K562 (cell line): ENCODE measurements around the gene NREP.

Experiments
- CEBPB ChIP-seq: fragments of 450-650 bp; IDR thresholded peaks from 2 replicates; pipeline ENCODE4 v1.6.1; 2016; ENCODE audit warnings: missing genetic modification characterization, missing compliant biosample characterization
- CTBP1 ChIP-seq: fragments of 450-650 bp; IDR thresholded peaks from 2 replicates; pipeline ENCODE4 v1.6.1; 2016; ENCODE audit warnings: borderline replicate concordance
- IFI16 ChIP-seq: fragments of 250-450 bp; sonication (Bioruptor Pico); IDR thresholded peaks from 2 replicates; pipeline ENCODE4 v2.1.2; 2022; ENCODE audit warnings: mild to moderate bottlenecking, inconsistent platforms
- JUND ChIP-seq, 2 experiments: IDR thresholded peaks; 2 replicates in 1 of 2; 3 replicates in 1 of 2; pipeline ENCODE4 v1.6.1; 2011; ENCODE audit warnings: borderline replicate concordance in 2 of 2, low read depth in 2 of 2, low read length in 2 of 2, improper control_type of control experiment in 1 of 2, missing biosample characterization in 1 of 2, missing genetic modification characterization in 1 of 2, missing genetic modification reagents in 1 of 2
- NFRKB ChIP-seq: fragments of 450-650 bp; IDR thresholded peaks from 2 replicates; pipeline ENCODE4 v1.6.1; 2016; ENCODE audit warnings: low read depth
- POLR2AphosphoS5 ChIP-seq: IDR thresholded peaks from 2 replicates; pipeline ENCODE4 v1.6.1; 2011; ENCODE audit warnings: mild to moderate bottlenecking, low read depth, low read length, moderate library complexity; ENCODE audit not compliant: control insufficient read depth, insufficient read depth
- POLR2B ChIP-seq: fragments of 450-650 bp; IDR thresholded peaks from 2 replicates; pipeline ENCODE4 v1.6.1; 2018; ENCODE audit warnings: low read depth; ENCODE audit not compliant: partially characterized antibody
- RAD21 ChIP-seq, 2 experiments: fragments of 250-450 bp in 1 of 2; fragments of 450-650 bp in 1 of 2; sonication (Bioruptor Pico) in 1 of 2; formaldehyde crosslinking in 1 of 2; IDR thresholded peaks in 1 of 2; conservative IDR thresholded peaks in 1 of 2; 2 replicates each; pipeline versions ENCODE4 v1.4.0 to v1.8.0; 2020 to 2022; ENCODE audit warnings: mild to moderate bottlenecking in 2 of 2, moderate library complexity in 1 of 2
- RFX1 ChIP-seq: fragments of 450-650 bp; IDR thresholded peaks from 2 replicates; pipeline ENCODE4 v1.6.1; 2016; ENCODE audit warnings: mild to moderate bottlenecking, moderate library complexity
- SP1 ChIP-seq: sonication (generic); formaldehyde crosslinking; IDR thresholded peaks from 2 replicates; pipeline ENCODE4 v1.8.1; 2022; ENCODE audit warnings: mild to moderate bottlenecking, missing genetic modification reagents
- SPI1 ChIP-seq: IDR thresholded peaks from 2 replicates; pipeline ENCODE4 v1.6.1; 2011; ENCODE audit warnings: low read depth, low read length, control low read depth, borderline replicate concordance
- SRSF1 ChIP-seq: fragments of 200-400 bp; formaldehyde crosslinking; IDR thresholded peaks from 2 replicates; pipeline ENCODE4 v1.6.1; 2017; ENCODE audit warnings: mild to moderate bottlenecking, low read depth, low read length, moderate library complexity
- TCF7L2 ChIP-seq: fragments of 150-350 bp; IDR thresholded peaks from 2 replicates; pipeline ENCODE4 v1.6.1; 2016; ENCODE audit warnings: low read depth, mild to moderate bottlenecking, low read length, moderate library complexity
- TF ChIP-seq, protein P1 (sequence below): sonication (generic); formaldehyde crosslinking; IDR thresholded peaks from 2 replicates; pipeline ENCODE4 v1.9.0; 2022; ENCODE audit warnings: mild to moderate bottlenecking, missing genetic modification reagents

- TF ChIP-seq, protein P1, sequence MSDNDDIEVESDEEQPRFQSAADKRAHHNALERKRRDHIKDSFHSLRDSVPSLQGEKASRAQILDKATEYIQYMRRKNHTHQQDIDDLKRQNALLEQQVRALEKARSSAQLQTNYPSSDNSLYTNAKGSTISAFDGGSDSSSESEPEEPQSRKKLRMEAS (CRISPR knock-in tag): no peak
- TF ChIP-seq SRSF1 (no peak), CTBP1 (no peak), IFI16 (CRISPR knock-in tag) (no peak), RAD21 (CRISPR knock-in tag; conservative IDR thresholded peaks at IDR 0.05 in 1 of 2, IDR thresholded peaks at IDR 0.05 in 1 of 2) (no peak), SPI1 (no peak), TCF7L2 (no peak), POLR2B (no peak), SP1 (CRISPR knock-in tag) (no peak), CEBPB (tag) (no peak), RFX1 (no peak), POLR2AphosphoS5 (no peak), JUND (IDR thresholded peaks at IDR 0.05; ENCODE audit: borderline replicate concordance, low read depth, low read length) (no peak), JUND (tag; IDR thresholded peaks at IDR 0.05; ENCODE audit: borderline replicate concordance, low read depth, low read length) (no peak), NFRKB (no peak)
Observed at GRCh38 chr5:111742177-111742994, 14.6 kb downstream of the NREP start.
